ENCODE data around the gene OBSCN.

OBSCN gene

DNA sequence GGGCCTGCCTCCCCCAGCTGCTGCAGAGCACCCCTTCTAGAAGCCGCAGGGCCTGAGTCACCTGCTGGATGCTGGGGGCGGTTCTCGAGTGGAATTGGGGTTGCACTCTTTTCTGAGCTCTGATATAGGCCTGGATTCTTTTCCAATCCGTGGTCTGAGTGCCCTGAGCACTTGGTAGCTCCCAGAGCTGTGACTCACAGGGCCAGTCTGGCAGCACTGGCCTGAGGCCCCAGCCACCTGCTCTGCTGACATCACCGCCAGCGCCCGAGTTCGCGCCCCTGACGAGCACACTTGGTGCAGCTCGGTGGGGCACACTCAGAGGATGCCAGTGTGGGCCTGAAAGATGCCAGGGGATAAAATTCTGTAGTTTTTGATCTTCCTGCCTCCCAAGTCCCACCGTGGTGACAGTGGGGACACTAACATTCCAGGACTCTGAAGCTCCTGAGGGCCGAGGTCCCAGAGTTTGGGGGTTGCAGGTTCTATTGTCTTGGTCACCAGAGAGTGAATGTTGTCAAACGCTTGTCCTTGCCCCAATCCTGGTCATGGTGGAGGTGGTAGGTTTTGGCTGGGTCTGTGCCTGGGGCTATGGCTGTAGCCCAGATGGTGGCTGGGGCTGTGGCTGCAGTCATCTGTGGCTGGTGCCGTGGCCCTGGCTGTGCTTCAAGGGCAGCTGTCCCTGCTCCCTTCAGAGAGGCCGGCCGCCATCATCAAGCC is 74.6 kb downstream of the OBSCN start:
- Mint-ChIP-seq H3K27me3 (ENCODE audit: low read depth, poor library complexity) (no peaks in the 10 kb centered on the region), H3K36me3 (ENCODE audit: low read depth) (peaks cover 34% of the 10 kb centered on the region), H3K4me3 (no peak overlapping the region), H3K4me1 (peaks cover 16% of the 10 kb centered on the region), H3K27ac (no peak overlapping the region), H3K9me3 (no peaks in the 10 kb centered on the region)
- no peak for DNase-seq
- TF ChIP-seq, protein P1, sequence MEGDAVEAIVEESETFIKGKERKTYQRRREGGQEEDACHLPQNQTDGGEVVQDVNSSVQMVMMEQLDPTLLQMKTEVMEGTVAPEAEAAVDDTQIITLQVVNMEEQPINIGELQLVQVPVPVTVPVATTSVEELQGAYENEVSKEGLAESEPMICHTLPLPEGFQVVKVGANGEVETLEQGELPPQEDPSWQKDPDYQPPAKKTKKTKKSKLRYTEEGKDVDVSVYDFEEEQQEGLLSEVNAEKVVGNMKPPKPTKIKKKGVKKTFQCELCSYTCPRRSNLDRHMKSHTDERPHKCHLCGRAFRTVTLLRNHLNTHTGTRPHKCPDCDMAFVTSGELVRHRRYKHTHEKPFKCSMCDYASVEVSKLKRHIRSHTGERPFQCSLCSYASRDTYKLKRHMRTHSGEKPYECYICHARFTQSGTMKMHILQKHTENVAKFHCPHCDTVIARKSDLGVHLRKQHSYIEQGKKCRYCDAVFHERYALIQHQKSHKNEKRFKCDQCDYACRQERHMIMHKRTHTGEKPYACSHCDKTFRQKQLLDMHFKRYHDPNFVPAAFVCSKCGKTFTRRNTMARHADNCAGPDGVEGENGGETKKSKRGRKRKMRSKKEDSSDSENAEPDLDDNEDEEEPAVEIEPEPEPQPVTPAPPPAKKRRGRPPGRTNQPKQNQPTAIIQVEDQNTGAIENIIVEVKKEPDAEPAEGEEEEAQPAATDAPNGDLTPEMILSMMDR (IDR thresholded peaks at IDR 0.05) = no peak

DNA sequence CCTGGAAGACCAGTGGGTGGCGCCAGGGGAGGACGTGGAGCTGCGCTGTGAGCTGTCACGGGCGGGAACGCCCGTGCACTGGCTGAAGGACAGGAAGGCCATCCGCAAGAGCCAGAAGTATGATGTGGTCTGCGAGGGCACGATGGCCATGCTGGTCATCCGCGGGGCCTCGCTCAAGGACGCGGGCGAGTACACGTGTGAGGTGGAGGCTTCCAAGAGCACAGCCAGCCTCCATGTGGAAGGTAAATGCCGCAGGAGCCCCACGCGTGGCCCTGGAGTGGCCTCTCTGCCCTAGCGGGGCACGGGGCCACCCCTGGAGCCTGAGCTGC is 75.2 kb downstream of the OBSCN start:
- Mint-ChIP-seq H3K9me3 (no peaks in the 10 kb centered on the region), H3K27me3 (ENCODE audit: low read depth, poor library complexity) (no peaks in the 10 kb centered on the region), H3K4me1 (peaks cover 16% of the 10 kb centered on the region), H3K4me3 (no peak overlapping the region), H3K36me3 (ENCODE audit: low read depth) (peaks cover 38% of the 10 kb centered on the region), H3K27ac (no peak overlapping the region)
- TF ChIP-seq, protein P1 (IDR thresholded peaks at IDR 0.05) = no peak
- no peak for DNase-seq

DNA sequence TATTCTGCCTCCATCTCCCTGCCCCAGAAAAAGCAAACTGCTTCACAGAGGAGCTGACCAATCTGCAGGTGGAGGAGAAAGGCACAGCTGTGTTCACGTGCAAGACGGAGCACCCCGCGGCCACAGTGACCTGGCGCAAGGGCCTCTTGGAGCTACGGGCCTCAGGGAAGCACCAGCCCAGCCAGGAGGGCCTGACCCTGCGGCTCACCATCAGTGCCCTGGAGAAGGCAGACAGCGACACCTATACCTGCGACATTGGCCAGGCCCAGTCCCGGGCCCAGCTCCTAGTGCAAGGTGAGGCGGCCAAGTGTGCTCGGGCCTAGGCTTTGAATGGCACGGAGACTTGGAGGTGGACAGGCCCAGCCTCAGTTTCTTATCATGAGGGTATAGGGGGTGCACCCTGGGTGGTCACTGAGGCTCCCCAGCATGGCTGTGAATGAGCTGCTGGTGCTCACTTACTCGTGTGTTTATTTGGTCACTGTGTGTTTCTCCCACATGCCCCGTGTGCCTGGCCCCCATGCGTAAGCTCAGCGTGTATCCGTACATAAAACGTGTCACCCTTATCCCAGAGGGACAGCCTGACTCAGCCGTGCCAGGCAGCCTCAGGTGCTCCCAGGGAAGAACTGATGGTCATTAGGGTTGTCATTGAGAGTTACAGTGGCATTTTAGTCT is 75.8 kb downstream of the OBSCN start:
- TF ChIP-seq, protein P1 (IDR thresholded peaks at IDR 0.05) = no peak
- no peak overlapping the region for H3K4me3 Mint-ChIP-seq
- no peaks in the 10 kb centered on the region for H3K9me3 Mint-ChIP-seq
- DNase-seq = no peak
- peaks cover 44% of the 10 kb centered on the region for H3K36me3 Mint-ChIP-seq (ENCODE audit: low read depth)
- H3K27me3 Mint-ChIP-seq (ENCODE audit: low read depth, poor library complexity) = no peaks in the 10 kb centered on the region
- H3K4me1 Mint-ChIP-seq = peaks cover 16% of the 10 kb centered on the region
- H3K27ac Mint-ChIP-seq = peak overlapping the region; percentile 74

DNA sequence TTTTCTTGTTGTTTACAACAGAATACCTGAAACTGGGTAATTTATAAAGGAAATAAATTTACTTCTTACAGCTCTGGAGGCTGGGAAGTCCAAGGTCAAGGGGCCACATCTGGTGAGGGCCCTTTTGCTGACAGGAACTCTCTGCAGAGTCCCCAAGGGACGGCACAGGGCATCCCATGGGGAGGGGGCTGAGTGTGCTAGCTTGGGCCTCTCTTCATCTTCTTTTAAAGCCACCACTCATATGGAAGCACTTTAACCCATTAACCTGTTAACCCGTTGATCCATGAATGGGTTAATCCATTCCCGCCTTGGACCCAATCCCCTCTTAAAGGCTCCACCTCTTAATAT is 76.3 kb downstream of the OBSCN start:
- peak overlapping the region; percentile 74 for H3K27ac Mint-ChIP-seq
- H3K4me3 Mint-ChIP-seq = no peak overlapping the region
- TF ChIP-seq, protein P1 (IDR thresholded peaks at IDR 0.05) = no peak
- H3K36me3 Mint-ChIP-seq (ENCODE audit: low read depth) = peaks cover 49% of the 10 kb centered on the region
- no peaks in the 10 kb centered on the region for H3K27me3 Mint-ChIP-seq (ENCODE audit: low read depth, poor library complexity)
- peak; percentile 37 for DNase-seq
- no peaks in the 10 kb centered on the region for H3K9me3 Mint-ChIP-seq
- H3K4me1 Mint-ChIP-seq = peaks cover 16% of the 10 kb centered on the region

DNA sequence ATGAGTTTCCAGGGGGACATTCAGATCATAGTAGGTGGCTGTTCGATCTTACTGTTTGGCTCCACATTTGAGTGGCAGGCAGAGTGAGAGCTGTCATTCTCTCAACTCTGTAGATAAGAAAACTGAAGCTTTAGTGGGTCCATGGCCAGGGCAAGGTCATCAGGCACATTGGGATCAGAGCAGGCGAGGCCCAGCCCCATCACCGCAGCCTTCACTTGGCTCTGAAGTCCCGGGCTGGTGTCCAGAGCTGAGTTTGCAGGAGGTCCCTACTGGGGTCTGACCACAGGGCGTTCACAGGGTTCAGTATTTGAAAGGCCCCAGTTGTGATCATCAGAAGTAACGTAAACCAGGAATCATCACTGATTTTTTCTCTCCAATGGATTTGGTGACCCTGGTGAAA is 76.7 kb downstream of the OBSCN start:
- H3K36me3 Mint-ChIP-seq (ENCODE audit: low read depth) = peaks cover 50% of the 10 kb centered on the region
- H3K27me3 Mint-ChIP-seq (ENCODE audit: low read depth, poor library complexity) = no peaks in the 10 kb centered on the region
- TF ChIP-seq, protein P1 (IDR thresholded peaks at IDR 0.05) = no peak

More for the DNA sequence above, 76.7 kb downstream of the OBSCN start:
- Mint-ChIP-seq H3K27ac (peak overlapping the region; percentile 74), H3K9me3 (no peaks in the 10 kb centered on the region), H3K4me3 (no peak overlapping the region), H3K4me1 (peaks cover 16% of the 10 kb centered on the region)
- DNase-seq = no peak
